Measurements from ENCODE around the gene GRB2.
A peak's percentile ranks its signal among the peaks of the same experiment; 100 is the strongest.

DNA sequence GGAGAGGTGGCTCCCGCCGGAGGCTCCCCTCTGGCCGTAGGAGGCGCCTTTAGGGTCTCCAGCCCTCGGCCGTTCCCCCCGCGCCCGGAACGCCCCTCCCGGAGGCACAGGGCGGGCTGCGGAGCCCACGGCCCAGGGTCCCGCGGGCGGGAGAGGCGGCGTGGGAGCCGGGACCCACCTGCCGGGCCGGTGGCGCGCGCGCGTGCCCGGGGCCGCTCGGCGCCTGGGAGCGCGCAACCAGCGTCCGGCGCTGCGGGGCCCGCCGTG, 134.6 kb downstream of the GRB2 start, which contains the start of gene MIF4GD:
- TF ChIP-seq, protein P1, sequence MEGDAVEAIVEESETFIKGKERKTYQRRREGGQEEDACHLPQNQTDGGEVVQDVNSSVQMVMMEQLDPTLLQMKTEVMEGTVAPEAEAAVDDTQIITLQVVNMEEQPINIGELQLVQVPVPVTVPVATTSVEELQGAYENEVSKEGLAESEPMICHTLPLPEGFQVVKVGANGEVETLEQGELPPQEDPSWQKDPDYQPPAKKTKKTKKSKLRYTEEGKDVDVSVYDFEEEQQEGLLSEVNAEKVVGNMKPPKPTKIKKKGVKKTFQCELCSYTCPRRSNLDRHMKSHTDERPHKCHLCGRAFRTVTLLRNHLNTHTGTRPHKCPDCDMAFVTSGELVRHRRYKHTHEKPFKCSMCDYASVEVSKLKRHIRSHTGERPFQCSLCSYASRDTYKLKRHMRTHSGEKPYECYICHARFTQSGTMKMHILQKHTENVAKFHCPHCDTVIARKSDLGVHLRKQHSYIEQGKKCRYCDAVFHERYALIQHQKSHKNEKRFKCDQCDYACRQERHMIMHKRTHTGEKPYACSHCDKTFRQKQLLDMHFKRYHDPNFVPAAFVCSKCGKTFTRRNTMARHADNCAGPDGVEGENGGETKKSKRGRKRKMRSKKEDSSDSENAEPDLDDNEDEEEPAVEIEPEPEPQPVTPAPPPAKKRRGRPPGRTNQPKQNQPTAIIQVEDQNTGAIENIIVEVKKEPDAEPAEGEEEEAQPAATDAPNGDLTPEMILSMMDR (IDR thresholded peaks at IDR 0.05): no peak
- peak; percentile 11 to 76 for TF ChIP-seq POLR2A (IDR thresholded peaks at IDR 0.05)
